Activated T-helper 9 cell treated with anti-CD3 and anti-CD28 coated beads, Interleukin-2, amount 50 U/mL, for 16 hours (primary cell): ENCODE data around the gene PHF1.
A peak's percentile ranks its signal among the peaks of the same experiment; 100 is the strongest.
"Not testable (repeated sequence)": the region's sequence is repeated elsewhere in the genome, so short reads cannot be mapped to it uniquely, and the experiment has no call there.

Experiments used
- DNase-seq: peaks from one replicate; pipeline ENCODE4 v3.0.0-alpha.2; 2020; ENCODE audit warnings: low read depth

PHF1 gene

GRCh38 chr6:33410711-33411631, at the start of gene PHF1:
PHF1 (plus strand) TSS chr6:33411014; CDS start chr6:33412264, 1,250 bp downstream.
- no peak for DNase-seq

GRCh38 chr6:33363486-33363885, 47.3 kb upstream of the PHF1 start:
- not testable (repeated sequence) for DNase-seq

- not testable (repeated sequence) for DNase-seq
Measured at GRCh38 chr6:33364475-33365205, 46.2 kb upstream of the PHF1 start.

GRCh38 chr6:33365206-33365971, 45.4 kb upstream of the PHF1 start:
- DNase-seq: not testable (repeated sequence)

- DNase-seq: no peak
Measured at GRCh38 chr6:33367009-33367714, 43.7 kb upstream of the PHF1 start.

GRCh38 chr6:33367715-33368025, 43.1 kb upstream of the PHF1 start:
- DNase-seq: not testable (repeated sequence)

- DNase-seq: not testable (repeated sequence)
Measured at GRCh38 chr6:33371901-33372300, 38.9 kb upstream of the PHF1 start.

- no peak for DNase-seq
Measured at GRCh38 chr6:33372526-33373123, 38.2 kb upstream of the PHF1 start.

GRCh38 chr6:33373960-33374910, 36.6 kb upstream of the PHF1 start:
- DNase-seq: no peak

GRCh38 chr6:33375143-33375671, 35.6 kb upstream of the PHF1 start:
- DNase-seq: no peak

GRCh38 chr6:33377171-33377570, 33.6 kb upstream of the PHF1 start:
- DNase-seq: no peak

GRCh38 chr6:33379184-33379583, 31.6 kb upstream of the PHF1 start:
- not testable (repeated sequence) for DNase-seq

GRCh38 chr6:33380272-33380981, 30.4 kb upstream of the PHF1 start:
- no peak for DNase-seq

- DNase-seq: no peak
Measured at GRCh38 chr6:33383427-33384185, 27.2 kb upstream of the PHF1 start.

GRCh38 chr6:33384581-33385020, 26.2 kb upstream of the PHF1 start:
- no peak for DNase-seq

GRCh38 chr6:33390173-33390572, 20.6 kb upstream of the PHF1 start:
- DNase-seq: no peak

- DNase-seq: no peak
Measured at GRCh38 chr6:33390767-33391277, 20.0 kb upstream of the PHF1 start.

GRCh38 chr6:33391278-33391921, 19.4 kb upstream of the PHF1 start, which contains the start of gene KIFC1:
KIFC1 (plus strand) TSS chr6:33391823; CDS start chr6:33391986, 163 bp downstream.
- DNase-seq: peak; percentile 98
